Testis (tissue), 3 donors: ENCODE measurements around the gene CD63. TPM values are rescaled to one million over a fixed set of nuclear protein-coding genes. Genes with fewer than 3 reads are reported as not detected.

ENCODE experiments used
- DNase-seq: peaks from one replicate; pipeline ENCODE4 v3.0.0-alpha.2; 2019
- H3K27ac ChIP-seq, 2 donors: fragments of 200-600 bp; sonication (generic); one replicate each; pipeline ENCODE4 v1.5.1; 2019
- H3K27me3 ChIP-seq: fragments of 200-600 bp; sonication (generic); one replicate; pipeline ENCODE4 v1.5.1; 2019
- H3K36me3 ChIP-seq: fragments of 200-600 bp; sonication (generic); one replicate; pipeline ENCODE4 v1.5.1; 2017; ENCODE audit warnings: low read depth; ENCODE audit errors: missing control alignments
- H3K4me1 ChIP-seq: fragments of 200-600 bp; sonication (generic); one replicate; pipeline ENCODE4 v1.5.1; 2019
- H3K4me3 ChIP-seq, 2 donors: fragments of 200-600 bp; sonication (generic); one replicate each; pipeline ENCODE4 v1.5.1; 2017 to 2019
- H3K9me3 ChIP-seq: fragments of 200-600 bp; sonication (generic); one replicate; pipeline ENCODE4 v1.5.1; 2017
- POLR2A ChIP-seq: fragments of 450-650 bp; IDR thresholded peaks from one replicate; pipeline ENCODE4 v1.6.1; 2017; ENCODE audit warnings: antibody characterized with exemption, mild to moderate bottlenecking, moderate library complexity
- WGBS, 2 donors: methylation state at CpG; one replicate each; pipeline ENCODE4 v1.1.5; 2018; 5-methylcytosine and 5-hydroxymethylcytosine counted together
- intact Hi-C: fragments of 100-400 bp; cut with DNase I; formaldehyde crosslinking; loops from one replicate; pipeline ENCODE4 v1.15.1; 2023; ENCODE audit warnings: low total_unique reads
- polyA plus RNA-seq: library from polyadenylated mRNA; stranded (reverse); fragments of 350-450 nt; fragmentation: Illumina TruSeq; extraction: RNeasy Lipid Tissue Mini Kit (QIAGEN cat#74804); gene quantifications from one replicate; pipeline ENCODE4 v1.2.3, GENCODE V29; 2014; ENCODE audit warnings: low read depth, low replicate concordance; ENCODE audit not compliant: insufficient read depth
- total RNA-seq, 2 donors: library from RNA; depleted of rRNA; stranded (reverse); fragments of >200 nt; gene quantifications; one replicate each; pipeline ENCODE4 v1.2.3, GENCODE V29; 2016
- TF ChIP-seq, protein P1 (sequence below), 3 experiments: fragments of 450-650 bp in 2 of 3; fragments of 200-600 bp in 1 of 3; sonication (generic) in 1 of 3; IDR thresholded peaks; one replicate each; pipeline ENCODE4 v1.5.1; 2016 to 2019; ENCODE audit warnings: antibody characterized with exemption in 3 of 3, mild to moderate bottlenecking in 2 of 3, moderate library complexity in 1 of 3

CD63 gene
- total and polyA plus RNA-seq, 3 donors from 2014 or later, result 600 to 668 (median 655) TPM

DNA sequence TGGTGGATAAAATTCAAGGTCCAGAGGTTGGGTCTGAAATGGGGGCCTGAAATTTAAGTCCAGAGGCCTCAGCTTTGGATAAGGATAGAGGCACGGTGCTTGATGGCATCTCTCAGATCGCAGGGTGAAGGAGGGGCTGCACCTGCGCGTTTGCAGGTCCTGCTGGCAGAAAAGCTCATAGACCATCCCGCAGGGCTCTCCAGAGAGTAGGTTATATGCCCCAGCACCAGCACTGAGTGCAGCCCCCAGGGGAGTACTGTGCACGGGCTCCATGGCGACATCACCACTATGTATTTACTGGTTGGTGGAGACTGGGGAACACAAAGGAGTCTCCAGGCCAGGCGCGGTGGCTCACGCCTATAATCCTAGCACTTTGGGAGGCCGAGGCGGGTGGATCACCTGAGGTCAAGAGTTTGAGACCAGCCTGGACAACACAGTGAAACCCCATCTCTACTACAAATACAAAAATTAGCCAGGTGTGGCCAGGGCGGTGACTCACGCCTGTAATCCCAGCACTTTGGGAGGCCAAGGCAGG lies 4.3 kb upstream of the CD63 start:
- Histone ChIP-seq H3K9me3 (no peaks in the 10 kb centered on the region), H3K4me3 (no peak overlapping the region), H3K27ac (no peak overlapping the region), H3K36me3 (no peaks in the 10 kb centered on the region), H3K4me1 (peaks cover 23% of the 10 kb centered on the region), H3K27me3 (no peaks in the 10 kb centered on the region)
- DNase-seq, result no peak
- 87 to 91% methylated on average over 10 to 14 of the region's 14 CpGs for WGBS, 2 donors
- TF ChIP-seq, protein P1, sequence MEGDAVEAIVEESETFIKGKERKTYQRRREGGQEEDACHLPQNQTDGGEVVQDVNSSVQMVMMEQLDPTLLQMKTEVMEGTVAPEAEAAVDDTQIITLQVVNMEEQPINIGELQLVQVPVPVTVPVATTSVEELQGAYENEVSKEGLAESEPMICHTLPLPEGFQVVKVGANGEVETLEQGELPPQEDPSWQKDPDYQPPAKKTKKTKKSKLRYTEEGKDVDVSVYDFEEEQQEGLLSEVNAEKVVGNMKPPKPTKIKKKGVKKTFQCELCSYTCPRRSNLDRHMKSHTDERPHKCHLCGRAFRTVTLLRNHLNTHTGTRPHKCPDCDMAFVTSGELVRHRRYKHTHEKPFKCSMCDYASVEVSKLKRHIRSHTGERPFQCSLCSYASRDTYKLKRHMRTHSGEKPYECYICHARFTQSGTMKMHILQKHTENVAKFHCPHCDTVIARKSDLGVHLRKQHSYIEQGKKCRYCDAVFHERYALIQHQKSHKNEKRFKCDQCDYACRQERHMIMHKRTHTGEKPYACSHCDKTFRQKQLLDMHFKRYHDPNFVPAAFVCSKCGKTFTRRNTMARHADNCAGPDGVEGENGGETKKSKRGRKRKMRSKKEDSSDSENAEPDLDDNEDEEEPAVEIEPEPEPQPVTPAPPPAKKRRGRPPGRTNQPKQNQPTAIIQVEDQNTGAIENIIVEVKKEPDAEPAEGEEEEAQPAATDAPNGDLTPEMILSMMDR (IDR thresholded peaks at IDR 0.05), result no peak
- no peak for TF ChIP-seq POLR2A
- intact Hi-C loops, result loop anchor here (10.0 kb wide), 1 partner anchor 72 kb away; no protein-coding TSS in a partner anchor

DNA sequence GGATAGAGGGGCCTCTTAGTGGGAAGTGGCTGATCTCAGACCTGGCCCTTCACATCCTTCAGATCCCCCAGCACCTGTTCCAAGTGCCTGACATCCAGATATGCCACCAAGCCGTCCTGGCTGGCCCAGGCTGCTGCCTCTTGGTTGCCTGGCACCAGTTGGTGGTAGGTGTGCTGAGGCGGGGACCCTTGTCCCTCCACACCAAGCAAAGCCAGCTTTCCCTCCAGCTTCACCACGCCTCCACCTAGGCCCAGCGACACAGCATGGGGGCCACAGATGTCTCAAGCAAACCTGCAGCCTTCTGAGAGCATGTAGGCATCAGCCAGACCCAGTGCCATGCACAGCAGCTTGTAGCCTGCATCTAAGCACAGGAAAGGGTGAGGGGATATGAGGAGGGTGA lies 3.5 kb upstream of the CD63 start:
- Histone ChIP-seq H3K36me3 (no peaks in the 10 kb centered on the region), H3K9me3 (no peaks in the 10 kb centered on the region), H3K27me3 (no peaks in the 10 kb centered on the region), H3K27ac (no peak overlapping the region), H3K4me3 (no peak overlapping the region), H3K4me1 (peaks cover 21% of the 10 kb centered on the region)
- intact Hi-C loops, result loop anchor here (10.0 kb wide), 1 partner anchor 73 kb away; no protein-coding TSS in a partner anchor
- WGBS, 2 donors, result 88 to 91% methylated on average over 3 to 4 of the region's 4 CpGs
- no peak for DNase-seq
- TF ChIP-seq, protein P1 (IDR thresholded peaks at IDR 0.05), result no peak
- no peak for TF ChIP-seq POLR2A

DNA sequence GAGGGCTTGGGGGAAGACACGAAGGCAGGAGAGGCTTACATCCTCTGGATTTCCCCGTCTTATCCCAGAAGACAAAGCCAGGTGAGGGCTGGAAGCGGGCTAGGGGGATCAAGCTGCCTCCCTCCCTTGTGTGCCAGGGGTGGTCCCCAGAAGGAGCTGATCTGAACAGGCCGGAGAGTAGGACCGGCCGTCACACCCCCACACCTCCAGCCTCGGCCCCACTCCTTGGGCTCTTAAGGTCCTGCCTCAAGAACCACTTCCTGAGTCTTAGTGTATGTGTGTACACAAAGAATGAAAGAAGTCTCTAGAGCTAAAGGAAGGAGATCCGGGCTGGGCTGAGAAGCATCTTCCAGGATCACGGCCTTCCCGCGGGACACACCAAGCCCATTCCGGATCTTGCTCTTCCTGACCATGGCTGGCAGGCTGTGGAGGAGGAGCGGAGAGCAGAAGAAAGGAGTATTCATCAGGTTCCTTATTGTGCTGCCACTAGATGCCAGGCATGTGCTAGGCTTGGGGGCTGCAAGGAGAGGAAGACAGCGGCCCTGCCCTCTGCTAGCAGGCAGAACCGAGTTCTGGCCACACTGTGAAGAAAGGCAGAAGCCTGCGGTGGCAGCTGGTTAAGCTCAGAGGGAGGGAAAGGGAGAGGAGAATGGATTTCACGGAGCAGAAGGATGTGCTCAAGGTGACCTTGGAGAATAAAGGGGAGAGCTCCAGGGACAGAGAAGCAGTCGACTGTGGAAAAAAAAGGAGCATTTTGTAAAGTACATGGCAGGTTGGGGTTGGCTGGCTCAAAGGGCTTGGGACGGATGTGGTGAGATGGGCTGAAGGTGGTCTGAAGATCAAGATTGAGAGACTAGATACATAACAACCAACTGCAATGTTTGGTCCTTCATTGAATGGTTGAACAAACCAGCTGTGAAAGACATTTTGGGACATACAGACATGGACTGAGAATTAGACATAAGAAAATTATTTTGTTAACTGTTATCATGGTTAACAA lies 1.3 kb upstream of the CD63 start:
- Histone ChIP-seq H3K4me1 (peaks cover 27% of the 10 kb centered on the region), H3K4me3 (peak overlapping the region; percentile 90 to 95), H3K27ac (peak overlapping the region; percentile 99 to 100), H3K9me3 (no peaks in the 10 kb centered on the region), H3K27me3 (no peaks in the 10 kb centered on the region), H3K36me3 (no peaks in the 10 kb centered on the region)
- TF ChIP-seq POLR2A, result peak; percentile 38
- TF ChIP-seq, protein P1 (IDR thresholded peaks at IDR 0.05), result no peak
- WGBS, 2 donors, result 1% methylated on average over 18 to 19 of the region's 19 CpGs
- intact Hi-C loops, result loop anchor here (10.0 kb wide), 1 partner anchor 75 kb away; no protein-coding TSS in a partner anchor
- peak; percentile 79 for DNase-seq

DNA sequence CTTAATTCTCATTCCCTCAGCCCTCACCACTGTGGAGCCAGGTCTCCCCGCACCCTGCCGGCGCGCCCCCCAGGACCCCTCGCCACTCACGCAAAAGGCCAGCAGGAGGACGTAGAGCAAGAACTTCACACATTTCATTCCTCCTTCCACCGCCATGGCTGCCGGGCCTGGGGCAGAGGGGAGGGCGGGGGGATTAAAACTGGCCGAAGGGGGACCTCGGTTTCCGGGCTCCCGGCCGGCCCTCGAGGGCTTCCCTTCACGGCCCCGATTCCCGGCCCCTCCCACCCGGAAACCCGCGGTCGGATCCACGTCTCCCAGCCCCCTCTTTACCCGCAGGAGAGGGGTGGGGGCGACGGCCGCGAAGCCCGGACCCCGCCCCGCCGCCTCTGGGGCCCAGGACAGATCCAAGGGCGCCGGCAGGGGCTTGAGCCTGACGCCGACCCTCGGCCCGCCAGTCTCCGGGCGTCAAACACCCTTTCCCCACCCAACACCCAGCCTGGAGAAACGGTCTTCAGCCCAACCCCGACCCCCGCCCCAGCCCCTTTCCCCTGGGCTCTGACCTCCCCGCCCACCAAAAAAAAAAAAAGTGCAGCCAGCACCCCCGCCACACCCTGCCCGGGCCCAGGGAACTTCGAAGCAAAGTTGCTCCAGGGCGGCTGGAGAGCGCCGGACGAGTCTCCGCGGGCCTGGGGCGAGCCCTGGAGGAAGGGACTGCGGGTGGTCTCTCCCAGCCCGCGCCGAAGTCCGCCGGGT lies 447 bp downstream of the CD63 start:
- 0 to 1% methylated on average over 3 to 53 of the region's 61 CpGs for WGBS, 2 donors
- TF ChIP-seq POLR2A, result no peak
- TF ChIP-seq, protein P1 (IDR thresholded peaks at IDR 0.05), result peak in 1 of 3 experiments; percentile 11
- Histone ChIP-seq H3K4me3 (peak overlapping the region; percentile 90 to 95), H3K36me3 (no peaks in the 10 kb centered on the region), H3K9me3 (no peaks in the 10 kb centered on the region), H3K27me3 (no peaks in the 10 kb centered on the region), H3K27ac (peak overlapping the region; percentile 99 to 100), H3K4me1 (peaks cover 36% of the 10 kb centered on the region)
- intact Hi-C loops, result no loop called here
- DNase-seq, result peak; percentile 80
